HepG2 (cell line): ENCODE results near the gene NME4. TPM values are rescaled to one million over a fixed set of nuclear protein-coding genes. Genes with fewer than 3 reads are reported as not detected.

Source experiments
- ATF7-NPFF ChIP-seq: sonication (generic); formaldehyde crosslinking; IDR thresholded peaks from 2 replicates; pipeline ENCODE4 v1.8.1; 2023; ENCODE audit warnings: mild to moderate bottlenecking, low read depth, missing genetic modification reagents, moderate library complexity
- HHEX ChIP-seq: IDR thresholded peaks from 2 replicates; pipeline ENCODE4 v1.6.1; 2016; ENCODE audit warnings: control low read depth
- KDM4B ChIP-seq: sonication (generic); formaldehyde crosslinking; IDR thresholded peaks from 2 replicates; pipeline ENCODE4 v1.4.0; 2020; ENCODE audit warnings: missing genetic modification reagents
- RFXAP ChIP-seq: sonication (generic); formaldehyde crosslinking; IDR thresholded peaks from 2 replicates; pipeline ENCODE4 v1.4.0; 2020; ENCODE audit warnings: missing genetic modification reagents, borderline replicate concordance
- SRF ChIP-seq: IDR thresholded peaks from 2 replicates; pipeline ENCODE4 v1.6.1; 2011; ENCODE audit warnings: mild to moderate bottlenecking, low read depth, low read length, moderate library complexity
- TAF1 ChIP-seq: sonication (generic); formaldehyde crosslinking; IDR thresholded peaks from 2 replicates; pipeline ENCODE4 v1.4.0; 2020; ENCODE audit warnings: missing genetic modification reagents
- ZNF143 ChIP-seq: sonication (generic); formaldehyde crosslinking; IDR thresholded peaks from 2 replicates; pipeline ENCODE4 v1.4.0; 2020; ENCODE audit warnings: missing genetic modification reagents
- ZNF256 ChIP-seq: sonication (generic); formaldehyde crosslinking; conservative IDR thresholded peaks from 2 replicates; pipeline ENCODE4 v1.4.0; 2020; ENCODE audit warnings: missing genetic modification reagents
- ZNF431 ChIP-seq: sonication (generic); formaldehyde crosslinking; IDR thresholded peaks from 2 replicates; pipeline ENCODE4 v1.9.0; 2022; ENCODE audit warnings: missing genetic modification reagents, low read depth, mild to moderate bottlenecking, borderline replicate concordance
- ZNF44 ChIP-seq: sonication (generic); formaldehyde crosslinking; IDR thresholded peaks from 2 replicates; pipeline ENCODE4 v1.5.1; 2020; ENCODE audit warnings: mild to moderate bottlenecking, missing genetic modification reagents
- ZNF749 ChIP-seq: sonication (generic); formaldehyde crosslinking; IDR thresholded peaks from 2 replicates; pipeline ENCODE4 v1.8.0; 2022; ENCODE audit warnings: mild to moderate bottlenecking, missing genetic modification reagents, moderate library complexity, borderline replicate concordance
- ZNF766 ChIP-seq: sonication (generic); formaldehyde crosslinking; IDR thresholded peaks from 2 replicates; pipeline ENCODE4 v1.5.0; 2020; ENCODE audit warnings: missing genetic modification reagents, borderline replicate concordance
- ZNF773 ChIP-seq: sonication (generic); formaldehyde crosslinking; IDR thresholded peaks from 2 replicates; pipeline ENCODE4 v1.4.0; 2020; ENCODE audit warnings: missing genetic modification reagents, borderline replicate concordance
- ZSCAN12 ChIP-seq: sonication (generic); formaldehyde crosslinking; IDR thresholded peaks from 2 replicates; pipeline ENCODE4 v1.9.0; 2021; ENCODE audit warnings: mild to moderate bottlenecking, missing genetic modification reagents
- ZSCAN21 ChIP-seq: sonication (generic); formaldehyde crosslinking; IDR thresholded peaks from 2 replicates; pipeline ENCODE4 v1.8.0; 2022; ENCODE audit warnings: mild to moderate bottlenecking, missing genetic modification reagents, moderate library complexity, borderline replicate concordance
- polyA plus RNA-seq, 8 experiments: library from polyadenylated mRNA; depleted of rRNA in 3 of 8; stranded (reverse) in 7 of 8; unstranded in 1 of 8; fragments of >200 nt; fragmentation: Illumina TruSeq in 4 of 8; extraction: Trizol in 4 of 8; gene quantifications; 2 replicates each; pipeline versions ENCODE4 v1.2.1 to v1.2.3, GENCODE V29; 2011 to 2016; ENCODE audit warnings: low read depth in 4 of 8, missing spikeins in 1 of 8, mixed read lengths in 1 of 8; ENCODE audit not compliant: insufficient read depth in 1 of 8
- total RNA-seq, 5 experiments: library from RNA; depleted of rRNA; stranded (reverse); fragments of >200 nt; fragmentation: Illumina TruSeq; extraction: Trizol; gene quantifications; 2 replicates each; pipeline ENCODE4 v1.2.3, GENCODE V29; 2016; ENCODE audit warnings: low read depth in 1 of 5
- TF ChIP-seq, protein P1 (sequence below): sonication (generic); formaldehyde crosslinking; IDR thresholded peaks from 2 replicates; pipeline ENCODE4 v1.4.0; 2020; ENCODE audit warnings: mild to moderate bottlenecking, missing genetic modification reagents
- TF ChIP-seq, protein P2 (sequence below): sonication (generic); formaldehyde crosslinking; IDR thresholded peaks from 2 replicates; pipeline ENCODE4 v1.4.0; 2020; ENCODE audit warnings: missing genetic modification reagents, borderline replicate concordance
- TF ChIP-seq, protein P3 (sequence below): sonication (generic); formaldehyde crosslinking; IDR thresholded peaks from 2 replicates; pipeline ENCODE4 v1.8.0; 2023; ENCODE audit warnings: mild to moderate bottlenecking, missing genetic modification reagents
- TF ChIP-seq, protein P4 (sequence below): sonication (generic); formaldehyde crosslinking; IDR thresholded peaks from 2 replicates; pipeline ENCODE4 v1.8.0; 2022; ENCODE audit warnings: low read depth, missing genetic modification reagents

The NME4 gene
- total and polyA plus RNA-seq, 2 of the 13 experiments (the other 11 are each of a cell fraction or from before 2014, with no cell fraction given): 121 to 263 TPM

DNA sequence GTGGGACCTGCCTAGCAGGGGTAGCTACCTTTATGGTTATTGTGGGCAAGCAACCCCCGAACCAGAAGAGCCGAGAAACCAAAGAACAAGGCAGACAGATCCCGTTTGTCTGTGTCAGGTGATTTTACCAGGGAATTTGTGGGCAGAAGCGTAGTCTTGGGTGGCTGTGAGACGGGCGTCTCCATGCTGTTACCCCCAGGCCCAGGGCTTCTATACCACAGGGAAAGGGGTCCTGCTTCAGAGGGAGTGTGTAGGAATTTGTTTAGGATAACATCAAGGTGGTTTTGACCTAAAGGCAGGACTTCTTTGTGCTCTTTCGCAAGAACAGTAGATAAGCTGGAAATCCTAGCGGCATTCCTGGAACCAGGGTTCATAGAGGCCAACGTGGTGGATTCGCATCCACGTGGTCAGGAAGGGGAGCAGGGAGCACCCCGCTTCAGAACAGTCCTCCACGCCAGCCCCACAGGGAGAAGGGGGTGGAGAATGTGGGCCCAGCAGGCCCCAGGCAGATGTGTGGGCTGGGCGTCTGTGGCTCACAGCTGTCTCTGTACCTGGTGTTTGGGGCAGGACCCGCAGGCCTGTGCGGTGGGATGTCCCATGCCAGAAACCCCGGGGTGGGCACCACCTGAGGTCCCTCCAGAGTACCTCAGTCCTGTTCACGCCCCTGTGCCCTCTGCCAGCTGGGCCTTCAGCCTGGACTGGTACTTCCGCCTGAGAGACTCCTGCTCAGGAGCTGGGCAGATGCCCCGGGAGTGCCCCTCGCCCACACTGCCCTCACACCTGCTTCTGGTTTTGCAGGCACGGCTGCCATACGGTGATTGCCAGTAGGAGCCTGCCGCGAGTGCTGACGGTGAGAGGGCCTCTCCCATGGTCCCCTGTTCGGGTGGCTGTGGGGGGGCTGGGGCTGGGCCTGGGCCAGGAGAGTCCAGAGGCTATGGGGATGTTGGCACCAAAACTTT is 8.8 kb downstream of the NME4 start (continued):
- TF ChIP-seq ATF7-NPFF (peak; percentile 66; the same call in 1 of the 2 replicates), TAF1 (CRISPR knock-in tag) (peak; percentile 59), ZNF256 (CRISPR knock-in tag) (no peak), SRF (no peak), ZNF431 (CRISPR knock-in tag) (0 out of 2 replicates have a peak, but pooled peaks have one; percentile 49), ZNF143 (no peak), ZNF766 (CRISPR knock-in tag) (no peak), ZSCAN21 (peak; percentile 89; the same call in 1 of the 2 replicates), ZNF749 (CRISPR knock-in tag) (peak; percentile 83; the same call in 1 of the 2 replicates), ZNF773 (no peak), RFXAP (CRISPR knock-in tag) (no peak; the same call in 1 of the 2 replicates), ZSCAN12 (CRISPR knock-in tag) (no peak), HHEX (CRISPR knock-in tag) (no peak), ZNF44 (CRISPR knock-in tag) (no peak), KDM4B (CRISPR knock-in tag) (peak; percentile 92)
- TF ChIP-seq, protein P1, sequence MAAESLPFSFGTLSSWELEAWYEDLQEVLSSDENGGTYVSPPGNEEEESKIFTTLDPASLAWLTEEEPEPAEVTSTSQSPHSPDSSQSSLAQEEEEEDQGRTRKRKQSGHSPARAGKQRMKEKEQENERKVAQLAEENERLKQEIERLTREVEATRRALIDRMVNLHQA (CRISPR knock-in tag): peak; percentile 69; the same call in 1 of the 2 replicates
- TF ChIP-seq, protein P2, sequence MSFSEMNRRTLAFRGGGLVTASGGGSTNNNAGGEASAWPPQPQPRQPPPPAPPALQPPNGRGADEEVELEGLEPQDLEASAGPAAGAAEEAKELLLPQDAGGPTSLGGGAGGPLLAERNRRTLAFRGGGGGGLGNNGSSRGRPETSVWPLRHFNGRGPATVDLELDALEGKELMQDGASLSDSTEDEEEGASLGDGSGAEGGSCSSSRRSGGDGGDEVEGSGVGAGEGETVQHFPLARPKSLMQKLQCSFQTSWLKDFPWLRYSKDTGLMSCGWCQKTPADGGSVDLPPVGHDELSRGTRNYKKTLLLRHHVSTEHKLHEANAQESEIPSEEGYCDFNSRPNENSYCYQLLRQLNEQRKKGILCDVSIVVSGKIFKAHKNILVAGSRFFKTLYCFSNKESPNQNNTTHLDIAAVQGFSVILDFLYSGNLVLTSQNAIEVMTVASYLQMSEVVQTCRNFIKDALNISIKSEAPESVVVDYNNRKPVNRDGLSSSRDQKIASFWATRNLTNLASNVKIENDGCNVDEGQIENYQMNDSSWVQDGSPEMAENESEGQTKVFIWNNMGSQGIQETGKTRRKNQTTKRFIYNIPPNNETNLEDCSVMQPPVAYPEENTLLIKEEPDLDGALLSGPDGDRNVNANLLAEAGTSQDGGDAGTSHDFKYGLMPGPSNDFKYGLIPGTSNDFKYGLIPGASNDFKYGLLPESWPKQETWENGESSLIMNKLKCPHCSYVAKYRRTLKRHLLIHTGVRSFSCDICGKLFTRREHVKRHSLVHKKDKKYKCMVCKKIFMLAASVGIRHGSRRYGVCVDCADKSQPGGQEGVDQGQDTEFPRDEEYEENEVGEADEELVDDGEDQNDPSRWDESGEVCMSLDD: peak; percentile 99
- TF ChIP-seq, protein P3, sequence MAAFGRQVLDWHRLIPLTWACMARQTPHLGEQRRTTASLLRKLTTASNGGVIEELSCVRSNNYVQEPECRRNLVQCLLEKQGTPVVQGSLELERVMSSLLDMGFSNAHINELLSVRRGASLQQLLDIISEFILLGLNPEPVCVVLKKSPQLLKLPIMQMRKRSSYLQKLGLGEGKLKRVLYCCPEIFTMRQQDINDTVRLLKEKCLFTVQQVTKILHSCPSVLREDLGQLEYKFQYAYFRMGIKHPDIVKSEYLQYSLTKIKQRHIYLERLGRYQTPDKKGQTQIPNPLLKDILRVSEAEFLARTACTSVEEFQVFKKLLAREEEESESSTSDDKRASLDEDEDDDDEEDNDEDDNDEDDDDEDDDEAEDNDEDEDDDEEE (CRISPR knock-in tag): peak; percentile 18; the same call in 1 of the 2 replicates
- TF ChIP-seq, protein P4, sequence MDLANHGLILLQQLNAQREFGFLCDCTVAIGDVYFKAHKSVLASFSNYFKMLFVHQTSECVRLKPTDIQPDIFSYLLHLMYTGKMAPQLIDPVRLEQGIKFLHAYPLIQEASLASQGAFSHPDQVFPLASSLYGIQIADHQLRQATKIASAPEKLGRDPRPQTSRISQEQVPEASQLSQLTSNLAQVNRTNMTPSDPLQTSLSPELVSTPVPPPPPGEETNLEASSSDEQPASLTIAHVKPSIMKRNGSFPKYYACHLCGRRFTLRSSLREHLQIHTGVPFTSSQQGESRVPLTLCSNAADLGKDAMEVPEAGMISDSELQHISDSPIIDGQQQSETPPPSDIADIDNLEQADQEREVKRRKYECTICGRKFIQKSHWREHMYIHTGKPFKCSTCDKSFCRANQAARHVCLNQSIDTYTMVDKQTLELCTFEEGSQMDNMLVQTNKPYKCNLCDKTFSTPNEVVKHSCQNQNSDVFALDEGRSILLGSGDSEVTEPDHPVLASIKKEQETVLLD: no peak
